ENCODE measurements around the gene IGFBP7. TPM values are rescaled to one million over a fixed set of nuclear protein-coding genes. Genes with fewer than 3 reads are reported as not detected.

The IGFBP7 gene
- total and polyA plus RNA-seq, 8 donors, result 49.4 to 324 (median 152) TPM

DNA sequence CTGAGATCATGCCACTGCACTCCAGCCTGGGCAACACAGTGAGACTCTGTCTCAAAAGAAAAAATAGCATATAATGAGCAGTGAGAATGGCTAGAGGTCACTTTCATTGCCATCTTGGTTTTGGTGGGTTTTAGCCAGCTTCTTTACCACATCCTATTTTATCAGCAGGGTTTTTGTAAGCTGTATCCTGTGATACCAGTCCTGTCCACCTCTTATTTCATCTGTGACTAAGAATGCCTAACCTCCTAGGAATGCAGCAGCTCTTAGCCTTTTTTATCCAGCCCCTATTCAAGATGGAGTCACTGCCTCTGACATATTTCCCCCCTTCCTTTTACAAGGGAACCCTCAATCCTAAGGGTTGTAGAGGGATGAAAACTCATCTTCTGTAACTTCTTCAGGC lies 26.1 kb upstream of the IGFBP7 start:
- no peak overlapping the region for H3K27ac ChIP-seq
- H3K4me1 ChIP-seq, result no peaks in the 10 kb centered on the region
- H3K36me3 ChIP-seq, result no peaks in the 10 kb centered on the region
- ATAC-seq (no peak), FAIRE-seq (no peak), DNase-seq (no peak)
- H3K9me3 ChIP-seq, result no peaks in the 10 kb centered on the region
- no peaks in the 10 kb centered on the region for H3K27me3 ChIP-seq
- H3K4me3 ChIP-seq, result no peak overlapping the region
- TF ChIP-seq, protein P1, sequence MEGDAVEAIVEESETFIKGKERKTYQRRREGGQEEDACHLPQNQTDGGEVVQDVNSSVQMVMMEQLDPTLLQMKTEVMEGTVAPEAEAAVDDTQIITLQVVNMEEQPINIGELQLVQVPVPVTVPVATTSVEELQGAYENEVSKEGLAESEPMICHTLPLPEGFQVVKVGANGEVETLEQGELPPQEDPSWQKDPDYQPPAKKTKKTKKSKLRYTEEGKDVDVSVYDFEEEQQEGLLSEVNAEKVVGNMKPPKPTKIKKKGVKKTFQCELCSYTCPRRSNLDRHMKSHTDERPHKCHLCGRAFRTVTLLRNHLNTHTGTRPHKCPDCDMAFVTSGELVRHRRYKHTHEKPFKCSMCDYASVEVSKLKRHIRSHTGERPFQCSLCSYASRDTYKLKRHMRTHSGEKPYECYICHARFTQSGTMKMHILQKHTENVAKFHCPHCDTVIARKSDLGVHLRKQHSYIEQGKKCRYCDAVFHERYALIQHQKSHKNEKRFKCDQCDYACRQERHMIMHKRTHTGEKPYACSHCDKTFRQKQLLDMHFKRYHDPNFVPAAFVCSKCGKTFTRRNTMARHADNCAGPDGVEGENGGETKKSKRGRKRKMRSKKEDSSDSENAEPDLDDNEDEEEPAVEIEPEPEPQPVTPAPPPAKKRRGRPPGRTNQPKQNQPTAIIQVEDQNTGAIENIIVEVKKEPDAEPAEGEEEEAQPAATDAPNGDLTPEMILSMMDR (IDR thresholded peaks at IDR 0.05), result no peak
- intact Hi-C loops (cut with DNase I), result no loop called here

DNA sequence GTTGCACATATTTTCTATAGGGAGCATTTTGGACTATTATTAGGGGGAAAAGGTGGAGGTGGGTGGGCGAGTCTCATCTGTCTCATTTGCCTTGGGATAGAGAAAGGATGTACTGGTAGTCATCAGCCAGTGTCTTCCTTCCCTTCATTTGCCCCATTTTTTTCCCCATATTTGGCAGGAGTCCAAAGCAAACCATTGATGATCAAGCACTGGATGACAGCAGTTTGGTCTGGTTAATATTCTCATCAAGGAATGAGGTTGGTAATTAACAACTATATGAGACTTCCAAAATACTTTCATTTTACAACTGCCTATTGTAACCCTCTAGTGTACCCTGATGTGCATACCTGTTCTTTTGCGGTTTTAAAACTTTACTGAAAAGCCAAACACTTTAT lies 22.6 kb upstream of the IGFBP7 start:
- Histone ChIP-seq H3K4me3 (no peak overlapping the region), H3K27ac (peak overlapping the region in 1 of 4 donors; percentile 17), H3K9me3 (no peaks in the 10 kb centered on the region), H3K4me1 (no peaks in the 10 kb centered on the region), H3K27me3 (no peaks in the 10 kb centered on the region), H3K36me3 (no peaks in the 10 kb centered on the region)
- TF ChIP-seq, protein P1 (IDR thresholded peaks at IDR 0.05), result no peak
- no peak for FAIRE-seq
- intact Hi-C loops (cut with DNase I), result no loop called here
- 31 to 35% methylated on average over 2 of the region's 2 CpGs for WGBS, 2 donors
- ATAC-seq, result peak in 1 of 4 donors; percentile 45
- no peak for DNase-seq

DNA sequence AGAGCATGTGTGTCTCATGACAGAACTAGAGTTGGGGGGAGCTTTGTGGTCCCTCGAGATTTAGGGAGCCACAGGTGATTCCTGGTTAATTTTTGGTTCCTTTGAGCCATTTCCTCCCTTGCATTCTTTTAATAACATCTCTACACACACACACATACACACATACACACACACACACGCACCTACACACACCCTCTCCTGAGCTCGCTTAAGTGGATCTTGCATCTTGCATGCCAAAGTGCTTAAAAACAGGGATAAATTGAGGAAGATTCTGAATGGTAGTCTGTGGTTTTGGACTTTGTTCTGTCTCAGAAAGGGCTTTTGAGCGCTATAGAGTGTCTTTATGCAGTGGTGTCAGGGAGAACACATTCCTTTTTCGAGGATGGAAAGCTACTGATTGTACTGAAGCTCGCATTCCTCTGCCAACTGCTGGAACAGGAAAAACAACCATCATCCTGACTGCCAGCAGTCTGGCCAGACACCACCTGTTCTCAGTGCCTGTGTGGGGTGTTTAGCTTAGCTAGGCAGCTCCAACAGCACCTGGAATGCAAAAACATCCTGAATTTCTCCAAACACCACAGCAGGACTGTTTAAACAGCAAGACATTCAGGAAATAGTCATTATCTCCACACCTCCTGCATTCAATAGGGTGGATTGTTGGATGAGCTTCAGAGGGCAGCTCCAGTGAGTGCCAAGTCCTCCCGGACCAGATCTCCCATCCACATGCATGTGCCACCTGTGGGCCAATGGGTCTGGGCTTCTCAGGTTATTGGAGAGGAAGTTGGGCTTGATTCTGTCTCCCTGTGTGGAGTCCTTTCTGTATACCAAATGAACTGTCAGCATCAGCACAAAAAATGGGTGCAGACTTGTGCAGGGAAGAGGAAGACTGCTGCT lies 21.9 kb upstream of the IGFBP7 start:
- Histone ChIP-seq H3K27me3 (no peaks in the 10 kb centered on the region), H3K4me3 (no peak overlapping the region), H3K9me3 (no peaks in the 10 kb centered on the region), H3K27ac (peak overlapping the region in 1 of 4 donors; percentile 17), H3K36me3 (no peaks in the 10 kb centered on the region), H3K4me1 (no peaks in the 10 kb centered on the region)
- intact Hi-C loops (cut with DNase I), result no loop called here
- ATAC-seq, result peak; percentile 66 to 89 (median 80)
- peak in 2 of 6 donors; percentile 24 to 35 for DNase-seq
- 17 to 25% methylated on average over 7 of the region's 7 CpGs for WGBS, 2 donors
- TF ChIP-seq, protein P1 (IDR thresholded peaks at IDR 0.05), result no peak
- no peak for FAIRE-seq

DNA sequence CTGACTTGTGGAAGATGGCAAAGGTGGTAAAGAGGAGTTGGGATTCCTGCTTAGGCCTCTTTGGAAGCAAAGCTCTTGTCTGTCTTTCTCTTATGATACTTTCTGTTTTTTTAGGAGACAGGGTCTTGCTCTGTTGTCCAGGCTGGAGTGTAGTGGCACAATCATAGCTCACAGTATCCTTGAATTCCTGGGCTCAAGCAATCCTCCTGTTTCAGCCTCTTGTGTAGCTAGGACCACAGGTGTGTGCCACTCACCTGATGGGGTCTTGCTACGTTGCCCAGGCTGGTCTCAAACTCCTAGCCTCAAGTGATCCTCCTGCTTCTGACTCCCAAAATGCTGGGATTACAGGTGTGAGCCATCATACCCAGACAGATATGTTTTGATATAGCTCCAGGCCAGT lies 19.3 kb upstream of the IGFBP7 start:
- no peak overlapping the region for H3K27ac ChIP-seq
- H3K4me1 ChIP-seq, result no peaks in the 10 kb centered on the region
- FAIRE-seq (no peak), DNase-seq (no peak), ATAC-seq (no peak)
- TF ChIP-seq, protein P1 (IDR thresholded peaks at IDR 0.05), result no peak
- WGBS, 2 donors, result 71 to 79% methylated on average over 1 of the region's 1 CpG
- intact Hi-C loops (cut with DNase I), result no loop called here
- H3K9me3 ChIP-seq, result no peaks in the 10 kb centered on the region
- no peak overlapping the region for H3K4me3 ChIP-seq
- H3K36me3 ChIP-seq, result no peaks in the 10 kb centered on the region
- no peaks in the 10 kb centered on the region for H3K27me3 ChIP-seq

DNA sequence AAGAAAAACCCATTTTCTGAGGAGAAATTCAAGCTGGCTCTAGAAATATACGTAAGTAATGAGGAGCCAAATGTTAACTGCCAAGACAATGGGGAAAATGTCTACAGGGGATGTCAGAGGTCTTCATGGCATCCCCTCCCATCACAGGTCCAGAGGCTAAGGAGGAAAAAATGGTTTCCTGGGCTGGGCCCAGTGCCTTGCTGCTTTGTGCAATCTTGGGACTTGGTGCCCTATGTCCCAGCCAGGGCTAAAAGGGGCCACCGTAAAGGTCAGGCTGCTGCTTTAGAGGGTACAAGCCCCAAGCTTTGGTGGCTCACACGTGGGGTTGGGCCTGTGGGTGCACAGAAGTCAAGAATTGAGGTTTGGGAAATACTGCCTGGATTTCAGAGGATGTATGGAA lies 17.2 kb upstream of the IGFBP7 start:
- no peak for ATAC-seq
- intact Hi-C loops (cut with DNase I), result no loop called here

More for the DNA sequence above, 17.2 kb upstream of the IGFBP7 start:
- H3K9me3 ChIP-seq, result no peaks in the 10 kb centered on the region
- WGBS, 2 donors, result 63 to 75% methylated on average over 3 of the region's 3 CpGs
- TF ChIP-seq, protein P1 (IDR thresholded peaks at IDR 0.05), result no peak
- DNase-seq, result no peak
- H3K4me1 ChIP-seq, result no peaks in the 10 kb centered on the region
- no peaks in the 10 kb centered on the region for H3K36me3 ChIP-seq
- H3K27me3 ChIP-seq, result no peaks in the 10 kb centered on the region
- no peak overlapping the region for H3K4me3 ChIP-seq
- FAIRE-seq, result no peak
- H3K27ac ChIP-seq, result no peak overlapping the region

All from pancreas (tissue), 10 donors.